Suppressor macrophage treated with lipopolysaccharide for 1 hour (primary cell): ENCODE results near the gene CTSL.

ENCODE experiments used
- DNase-seq, 3 donors: peaks; one replicate each; pipeline ENCODE4 v3.0.0-alpha.2; 2020 to 2022

Gene CTSL

DNA sequence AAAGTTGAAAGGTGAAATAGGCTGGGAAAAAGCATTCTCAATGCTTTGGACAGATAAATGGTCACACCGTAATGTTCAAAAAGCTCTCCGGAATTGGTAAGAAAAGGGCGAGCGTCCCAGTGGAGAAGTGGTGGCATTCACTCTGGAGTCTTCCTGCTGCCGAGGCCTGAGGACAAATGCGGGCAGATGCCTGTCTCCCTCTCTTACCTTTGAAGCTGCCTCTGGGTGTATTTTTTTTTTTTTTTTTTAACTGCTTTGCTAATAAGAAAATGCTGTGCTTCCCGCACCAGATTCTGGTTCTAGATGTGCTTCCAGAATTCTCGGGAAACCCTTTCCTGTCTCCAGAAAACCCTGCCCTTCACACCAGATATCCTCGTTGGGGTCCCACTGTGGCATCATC, 24.4 kb upstream of the CTSL start:
- DNase-seq, result no peak

DNA sequence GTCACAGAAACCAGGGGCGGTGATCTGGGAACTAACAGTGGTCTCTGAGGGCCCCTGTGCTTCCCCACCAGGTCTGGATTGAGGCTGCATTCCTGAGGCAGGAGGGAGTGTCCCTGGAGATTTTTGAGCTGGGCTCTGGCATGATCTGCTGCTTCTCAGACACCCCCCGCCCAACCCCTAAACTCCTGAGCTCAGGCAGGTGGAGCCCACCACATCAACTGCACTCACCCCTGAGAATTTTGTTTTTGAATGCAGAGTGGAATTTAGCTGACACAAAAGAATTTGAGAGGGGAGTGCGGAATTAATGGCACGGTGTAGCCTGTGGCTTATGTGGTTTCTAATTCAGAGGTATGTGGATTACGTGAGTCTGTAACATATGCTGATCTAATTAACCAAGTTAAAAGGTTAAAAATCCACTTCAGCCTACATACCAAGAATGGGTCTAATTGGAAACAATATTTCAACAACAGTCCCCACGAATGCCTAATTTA, 23.9 kb upstream of the CTSL start:
- DNase-seq, result no peak

DNA sequence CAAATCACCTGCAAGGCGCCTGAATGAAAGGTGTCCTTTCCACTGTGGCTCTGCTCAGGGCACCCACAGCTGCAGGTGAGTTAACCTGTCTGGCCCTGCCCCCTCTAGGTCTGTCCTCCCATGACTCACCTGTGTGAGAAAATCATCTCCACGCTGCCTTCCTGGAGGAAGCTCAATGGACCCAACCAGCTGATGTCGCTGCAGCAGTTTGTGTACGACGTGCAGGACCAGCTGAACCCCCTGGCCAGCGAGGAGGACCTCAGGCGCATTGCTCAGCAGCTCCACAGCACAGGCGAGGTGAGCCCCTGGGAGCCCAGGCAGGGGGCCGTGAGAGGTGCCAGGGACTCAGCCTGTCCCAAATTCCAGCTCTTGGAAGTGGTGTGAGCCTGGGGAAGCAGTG, 23.0 kb upstream of the CTSL start:
- no peak for DNase-seq

DNA sequence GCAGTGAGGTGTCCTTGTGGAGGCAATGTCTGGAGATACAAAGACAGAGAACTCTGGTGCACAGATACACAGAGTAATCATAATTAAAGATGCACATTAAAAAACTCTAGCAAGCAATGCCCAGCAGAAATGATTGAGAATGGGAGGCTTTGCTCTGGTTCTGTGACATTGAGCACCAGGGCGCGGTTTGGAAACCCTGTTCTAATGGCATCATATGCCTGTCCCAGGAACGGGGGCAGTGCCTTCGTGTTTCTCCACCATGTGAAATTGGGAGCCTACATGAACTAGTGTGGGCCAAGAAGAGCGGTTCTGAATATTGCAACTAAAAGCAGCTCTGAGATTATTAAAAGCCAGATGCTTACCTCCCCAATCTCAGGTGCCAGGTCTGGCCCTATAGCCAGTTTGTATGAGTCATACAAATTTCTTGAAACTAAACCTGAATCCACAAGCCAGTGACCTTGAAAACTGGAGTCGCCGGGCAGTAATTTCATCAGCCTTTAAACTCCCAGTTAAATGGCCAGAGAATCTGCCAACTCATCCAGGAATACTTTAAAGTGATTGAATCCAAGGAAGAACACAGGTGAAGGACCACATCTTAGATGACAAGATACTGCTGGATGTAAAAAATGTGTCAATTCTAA, 22.2 kb upstream of the CTSL start:
- DNase-seq, result no peak

DNA sequence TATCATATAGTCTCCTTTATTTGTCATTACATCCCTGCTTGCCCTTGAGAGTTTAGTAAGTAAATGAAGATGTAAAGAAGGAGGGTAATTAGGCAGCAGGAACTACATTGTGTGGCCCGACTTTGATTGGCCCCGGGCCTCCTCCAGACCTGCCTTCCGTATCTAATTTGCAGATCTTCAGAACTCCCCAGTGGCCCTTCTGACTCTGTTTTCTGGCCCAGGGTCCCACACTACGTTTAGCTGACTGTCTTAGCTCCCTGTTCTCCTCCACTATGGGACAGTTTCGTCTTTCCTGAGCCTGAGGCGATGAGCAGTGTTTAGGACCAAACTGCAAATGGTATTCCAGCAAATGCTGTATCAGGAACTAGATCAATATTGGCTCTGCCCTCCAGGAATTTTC, 21.6 kb upstream of the CTSL start:
- DNase-seq, result no peak

DNA sequence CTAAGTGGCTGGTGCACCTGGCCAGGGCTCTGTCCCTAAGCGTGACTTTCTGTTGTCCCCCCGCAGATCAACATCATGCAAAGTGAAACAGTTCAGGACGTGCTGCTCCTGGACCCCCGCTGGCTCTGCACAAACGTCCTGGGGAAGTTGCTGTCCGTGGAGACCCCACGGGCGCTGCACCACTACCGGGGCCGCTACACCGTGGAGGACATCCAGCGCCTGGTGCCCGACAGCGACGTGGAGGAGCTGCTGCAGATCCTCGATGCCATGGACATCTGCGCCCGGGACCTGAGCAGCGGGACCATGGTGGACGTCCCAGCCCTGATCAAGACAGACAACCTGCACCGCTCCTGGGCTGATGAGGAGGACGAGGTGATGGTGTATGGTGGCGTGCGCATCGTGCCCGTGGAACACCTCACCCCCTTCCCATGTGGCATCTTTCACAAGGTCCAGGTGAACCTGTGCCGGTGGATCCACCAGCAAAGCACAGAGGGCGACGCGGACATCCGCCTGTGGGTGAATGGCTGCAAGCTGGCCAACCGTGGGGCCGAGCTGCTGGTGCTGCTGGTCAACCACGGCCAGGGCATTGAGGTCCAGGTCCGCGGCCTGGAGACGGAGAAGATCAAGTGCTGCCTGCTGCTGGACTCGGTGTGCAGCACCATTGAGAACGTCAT, 19.7 kb upstream of the CTSL start:
- no peak for DNase-seq

DNA sequence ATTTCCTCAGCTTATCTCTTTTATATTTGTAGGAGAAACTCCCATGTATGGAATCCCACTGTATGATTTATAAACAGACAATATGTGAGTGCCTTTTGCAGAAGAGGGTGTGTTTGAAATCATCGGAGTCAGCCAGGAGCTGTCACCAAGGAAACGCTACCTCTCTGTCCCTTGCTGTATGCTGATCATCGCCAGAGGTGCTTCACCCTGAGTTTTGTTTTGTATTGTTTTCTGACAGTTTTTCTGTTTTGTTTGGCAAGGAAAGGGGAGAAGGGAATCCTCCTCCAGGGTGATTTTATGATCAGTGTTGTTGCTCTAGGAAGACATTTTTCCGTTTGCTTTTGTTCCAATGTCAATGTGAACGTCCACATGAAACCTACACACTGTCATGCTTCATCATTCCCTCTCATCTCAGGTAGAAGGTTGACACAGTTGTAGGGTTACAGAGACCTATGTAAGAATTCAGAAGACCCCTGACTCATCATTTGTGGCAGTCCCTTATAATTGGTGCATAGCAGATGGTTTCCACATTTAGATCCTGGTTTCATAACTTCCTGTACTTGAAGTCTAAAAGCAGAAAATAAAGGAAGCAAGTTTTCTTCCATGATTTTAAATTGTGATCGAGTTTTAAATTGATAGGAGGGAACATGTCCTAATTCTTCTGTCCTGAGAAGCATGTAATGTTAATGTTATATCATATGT, 18.0 kb upstream of the CTSL start:
- peak; percentile 46 to 79 (median 74) for DNase-seq

DNA sequence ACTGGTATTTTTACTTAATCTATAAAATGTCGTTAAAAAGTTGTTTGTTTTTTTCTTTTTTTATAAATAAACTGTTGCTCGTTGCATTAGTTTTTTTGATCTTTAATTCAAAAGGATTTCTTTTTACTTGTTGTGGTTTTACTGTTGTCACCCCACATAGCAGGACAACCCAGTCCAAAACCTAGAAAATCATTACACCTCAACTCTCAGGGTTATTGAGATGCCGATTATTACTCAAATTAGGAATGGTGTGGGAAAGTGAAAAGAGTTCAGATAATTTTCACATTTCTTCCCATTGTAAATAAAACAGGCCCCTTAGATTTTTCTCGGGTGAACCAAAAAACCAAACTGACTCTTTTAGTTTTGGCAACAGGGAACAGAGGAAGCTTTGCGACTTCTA, 17.4 kb upstream of the CTSL start:
- no peak for DNase-seq

DNA sequence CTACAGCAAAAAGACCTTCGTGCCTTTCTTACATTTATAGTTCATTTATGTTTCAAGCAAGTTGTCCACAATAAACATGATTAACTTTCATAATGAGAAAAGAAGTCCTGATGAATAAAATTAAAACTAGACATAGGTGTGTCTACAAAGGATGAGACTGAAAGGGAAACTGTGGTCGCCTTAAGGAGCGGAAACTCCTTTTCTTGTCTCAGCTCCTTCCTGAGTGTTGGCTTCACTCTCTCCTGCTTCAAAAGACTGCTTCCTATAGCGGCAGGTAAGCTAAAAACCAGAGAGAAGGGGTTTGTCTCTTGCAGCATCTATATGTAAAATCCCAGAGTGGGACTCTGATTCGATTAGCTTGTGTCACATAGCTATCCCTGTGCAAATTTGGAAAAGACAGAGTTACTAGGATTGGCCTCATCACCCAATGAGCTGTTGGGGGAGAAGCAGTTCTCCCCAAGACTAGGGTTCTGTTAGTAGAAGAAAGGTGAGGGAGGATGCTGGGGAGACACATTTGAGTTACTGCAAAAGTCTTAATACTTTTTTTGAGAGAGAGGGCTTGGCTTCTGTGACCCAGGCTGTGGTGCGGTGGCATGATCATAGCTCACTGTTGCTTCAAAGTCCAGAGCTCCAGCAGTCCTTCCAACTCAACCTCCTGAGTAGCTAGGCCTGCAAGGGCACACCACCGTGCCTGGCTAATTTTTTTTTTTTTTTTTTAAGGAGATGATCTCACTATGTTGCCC, 16.8 kb upstream of the CTSL start:
- DNase-seq, result no peak

DNA sequence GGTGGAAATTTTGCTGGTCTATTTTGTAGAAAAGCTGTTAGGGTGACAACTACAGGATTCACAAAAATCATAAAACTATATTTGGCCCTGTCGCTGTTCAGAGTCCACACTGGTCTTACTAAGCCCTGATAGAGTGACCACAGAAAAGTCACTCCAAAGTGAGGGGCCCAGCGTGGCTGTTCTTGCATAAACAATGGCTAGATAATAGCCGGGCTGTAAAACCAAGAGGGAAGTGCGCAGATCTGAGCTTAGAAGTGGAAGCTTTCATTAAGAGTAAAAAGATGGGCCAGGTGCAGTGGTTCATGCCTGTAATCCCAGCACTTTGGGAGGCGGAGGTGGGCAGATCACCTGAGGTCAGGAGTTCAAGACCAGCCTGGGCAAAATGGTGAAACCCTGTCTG, 15.5 kb upstream of the CTSL start:
- peak in 1 of 3 donors; percentile 30 for DNase-seq

DNA sequence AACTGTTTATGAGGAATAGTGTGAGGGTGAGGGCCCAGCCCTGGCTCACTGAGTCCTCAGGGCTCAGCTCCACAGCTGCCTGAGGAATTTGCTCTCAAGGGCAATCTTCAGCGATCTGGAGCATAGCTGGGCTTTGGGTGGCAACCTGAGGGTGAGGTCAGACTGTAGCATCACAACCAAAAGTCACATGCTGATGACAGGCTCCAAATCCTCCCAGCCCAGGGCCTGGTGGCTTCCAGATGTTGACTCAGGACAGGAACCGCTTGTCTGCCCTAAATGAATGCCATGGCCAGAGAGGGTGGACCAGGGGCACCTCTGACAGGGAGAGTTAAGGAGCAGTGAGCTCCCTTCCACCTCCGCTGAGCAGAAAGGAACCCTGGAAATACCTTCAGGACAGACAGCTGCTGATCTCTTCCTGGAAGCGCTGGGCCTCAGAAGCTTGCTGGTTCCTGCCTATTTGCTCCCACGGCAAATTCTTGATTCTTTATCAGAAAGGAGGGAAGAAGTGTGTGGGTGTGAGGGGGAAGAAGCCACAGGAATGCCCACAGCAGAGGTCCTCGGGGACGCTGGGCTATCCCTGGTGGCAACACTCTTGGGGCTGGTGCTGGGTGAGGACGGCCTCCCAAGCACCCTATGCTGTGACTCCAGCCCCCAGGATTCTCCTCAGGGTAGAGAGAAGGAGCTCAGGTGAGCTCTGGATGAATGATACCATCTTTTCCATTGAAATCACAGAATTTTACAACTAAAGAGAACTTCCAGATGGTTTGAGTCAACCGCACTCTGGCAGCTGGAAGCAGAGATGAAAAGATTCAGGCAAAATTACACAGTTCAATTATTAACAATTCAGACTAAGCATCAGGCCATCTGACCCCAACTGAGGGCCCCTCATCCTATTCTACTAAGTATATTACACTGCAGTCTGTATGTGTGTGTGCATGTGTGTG, 13.8 kb upstream of the CTSL start:
- DNase-seq, result peak; percentile 93 to 98 (median 96)

DNA sequence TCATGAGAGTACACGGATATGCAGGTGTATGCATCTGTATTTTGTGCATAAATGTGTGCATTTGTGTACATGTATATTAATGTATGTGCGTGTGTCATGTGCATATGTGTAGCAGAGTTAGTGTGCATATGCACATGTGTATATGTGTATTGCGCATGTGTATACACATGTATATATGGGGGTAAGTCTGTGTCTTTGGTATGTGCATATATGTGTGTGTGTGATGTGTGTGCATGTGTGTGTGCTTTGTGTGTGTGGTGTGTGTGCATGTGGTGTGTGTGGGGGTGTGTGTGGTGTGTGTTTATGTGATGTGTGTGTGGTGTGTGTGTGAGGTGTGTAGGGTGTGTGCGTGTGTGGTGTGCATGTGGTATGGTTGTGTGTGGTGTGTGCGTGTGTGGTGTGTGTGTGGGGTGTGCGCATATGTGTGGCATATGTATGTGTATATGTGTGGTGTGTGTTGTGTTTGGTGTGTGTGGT, 13.1 kb upstream of the CTSL start:
- no peak for DNase-seq

DNA sequence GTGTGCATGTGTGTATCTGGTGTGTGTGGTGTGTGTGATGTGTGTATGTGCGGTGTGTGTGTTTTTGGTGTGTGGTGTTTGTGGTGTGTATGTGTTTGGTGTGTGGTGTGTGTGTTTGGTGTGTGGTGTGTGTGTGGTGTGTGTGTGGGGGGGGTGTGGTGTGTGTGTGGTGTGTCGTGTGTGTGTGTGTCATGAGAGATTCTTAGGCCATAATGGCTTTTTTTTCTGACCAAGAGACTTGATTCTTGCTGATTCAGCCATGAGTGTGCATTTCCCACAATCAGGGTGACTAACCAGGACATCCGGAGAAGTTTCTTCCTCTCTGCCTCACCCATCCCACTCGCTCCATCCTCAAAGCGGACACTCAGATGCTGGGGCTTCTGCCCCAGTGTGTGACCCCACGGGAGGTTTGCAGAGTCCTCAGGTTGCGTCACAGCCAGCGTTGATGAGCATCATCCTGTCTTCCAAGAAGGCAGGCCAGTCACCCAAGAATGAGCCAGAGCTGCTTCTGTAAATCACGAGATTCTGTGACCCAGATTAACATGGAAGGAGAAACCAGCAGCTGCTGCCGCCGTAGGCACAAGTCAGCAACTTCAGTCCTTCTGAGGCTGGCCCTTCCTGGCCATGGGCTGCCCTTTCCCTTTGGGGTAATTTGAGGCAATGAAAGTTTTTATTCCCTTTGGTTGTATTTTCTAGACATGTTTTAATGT, 12.5 kb upstream of the CTSL start:
- DNase-seq, result peak; percentile 97 to 100 (median 99)

DNA sequence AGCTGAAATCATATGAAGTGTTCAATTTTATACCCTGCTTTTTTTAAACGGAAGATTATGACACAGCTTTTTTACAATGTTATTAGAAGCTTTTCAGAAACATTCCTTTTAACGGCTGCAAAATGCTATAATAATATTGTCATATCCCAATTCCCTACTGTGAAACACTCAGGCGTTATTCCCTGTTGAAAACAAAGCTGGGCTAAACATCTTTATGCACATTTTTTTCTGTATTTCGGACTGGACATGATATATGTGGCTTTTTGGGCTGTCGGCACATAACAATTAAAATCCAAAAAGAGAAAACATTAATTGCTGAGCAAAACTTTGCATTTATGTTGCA, 12.0 kb upstream of the CTSL start:
- DNase-seq, result no peak

DNA sequence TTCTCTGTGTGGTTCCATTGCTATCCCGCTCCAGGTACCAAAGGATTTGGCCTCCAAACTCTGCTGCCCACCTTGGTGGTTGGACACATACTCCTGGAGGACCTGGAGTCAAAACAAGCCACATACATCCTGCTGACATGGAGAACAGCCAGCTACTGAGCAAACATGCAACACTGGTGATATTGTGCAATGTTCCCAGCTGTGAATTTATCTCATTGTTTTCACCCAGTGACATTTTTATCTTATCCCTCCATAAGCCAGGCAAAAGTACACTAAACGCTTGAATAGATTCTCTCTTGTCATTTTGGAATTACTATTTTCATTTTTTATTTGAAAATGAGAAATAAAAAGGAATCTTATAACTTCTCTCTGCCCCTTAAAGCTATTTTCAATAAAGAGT, 11.1 kb upstream of the CTSL start:
- peak; percentile 52 to 74 (median 68) for DNase-seq

DNA sequence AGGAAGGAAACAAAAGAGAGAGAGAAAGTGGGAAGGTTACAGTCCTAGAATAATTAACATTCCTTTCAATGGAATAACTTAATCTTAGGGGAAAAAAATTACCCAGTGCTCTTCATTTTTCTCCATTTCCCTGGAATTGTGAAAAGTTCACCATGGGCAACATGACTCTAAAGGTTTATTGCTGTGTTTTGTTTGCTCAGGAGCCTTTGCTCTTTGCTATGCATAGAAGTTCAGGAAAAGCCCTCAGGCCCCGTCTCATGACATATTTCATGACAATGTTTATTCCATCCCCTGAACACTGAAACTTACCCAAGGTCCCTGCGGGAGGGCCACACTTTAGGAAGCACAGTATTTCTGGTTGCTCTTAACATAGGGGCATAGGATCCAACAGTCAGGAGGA, 9.8 kb upstream of the CTSL start:
- no peak for DNase-seq

DNA sequence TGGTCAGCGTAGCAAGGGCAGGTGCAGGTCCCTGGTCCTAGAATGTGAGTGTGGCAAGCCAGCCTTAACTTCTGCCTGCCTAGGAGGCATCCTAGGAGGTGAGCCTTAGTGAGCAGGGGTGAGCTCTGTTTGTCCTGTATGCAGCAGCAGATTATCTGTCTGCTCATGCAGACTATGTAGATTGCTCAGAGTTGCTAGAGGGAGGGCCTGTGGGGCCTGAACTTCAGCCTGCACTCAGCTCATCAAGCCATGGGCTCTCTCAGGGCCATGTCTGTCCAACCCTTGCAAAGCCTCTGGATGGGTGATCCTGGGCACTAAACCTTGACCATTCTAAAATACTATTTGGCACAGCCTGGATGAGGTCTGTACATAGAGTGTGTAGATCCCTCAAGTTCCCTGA, 8.5 kb upstream of the CTSL start:
- DNase-seq, result no peak

DNA sequence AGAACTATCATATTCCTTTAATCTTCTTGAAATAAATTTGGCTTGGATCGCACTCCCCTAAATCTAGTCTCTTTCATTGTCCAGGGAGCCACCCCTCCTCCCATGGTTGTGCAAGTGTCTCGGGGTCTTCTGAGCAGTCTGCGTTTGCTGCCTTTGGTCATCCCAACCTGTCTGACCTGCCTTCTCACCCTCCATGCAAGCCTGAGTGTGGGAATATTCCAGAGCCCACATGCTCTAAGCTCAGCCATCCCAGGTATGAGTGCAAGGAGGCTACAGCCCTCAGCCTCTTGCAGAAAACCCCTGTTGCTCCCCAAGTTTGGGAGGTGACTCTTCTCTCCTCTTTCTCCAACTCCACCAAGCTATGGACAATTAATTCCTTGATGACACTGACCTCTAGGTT, 7.7 kb upstream of the CTSL start:
- DNase-seq, result no peak

DNA sequence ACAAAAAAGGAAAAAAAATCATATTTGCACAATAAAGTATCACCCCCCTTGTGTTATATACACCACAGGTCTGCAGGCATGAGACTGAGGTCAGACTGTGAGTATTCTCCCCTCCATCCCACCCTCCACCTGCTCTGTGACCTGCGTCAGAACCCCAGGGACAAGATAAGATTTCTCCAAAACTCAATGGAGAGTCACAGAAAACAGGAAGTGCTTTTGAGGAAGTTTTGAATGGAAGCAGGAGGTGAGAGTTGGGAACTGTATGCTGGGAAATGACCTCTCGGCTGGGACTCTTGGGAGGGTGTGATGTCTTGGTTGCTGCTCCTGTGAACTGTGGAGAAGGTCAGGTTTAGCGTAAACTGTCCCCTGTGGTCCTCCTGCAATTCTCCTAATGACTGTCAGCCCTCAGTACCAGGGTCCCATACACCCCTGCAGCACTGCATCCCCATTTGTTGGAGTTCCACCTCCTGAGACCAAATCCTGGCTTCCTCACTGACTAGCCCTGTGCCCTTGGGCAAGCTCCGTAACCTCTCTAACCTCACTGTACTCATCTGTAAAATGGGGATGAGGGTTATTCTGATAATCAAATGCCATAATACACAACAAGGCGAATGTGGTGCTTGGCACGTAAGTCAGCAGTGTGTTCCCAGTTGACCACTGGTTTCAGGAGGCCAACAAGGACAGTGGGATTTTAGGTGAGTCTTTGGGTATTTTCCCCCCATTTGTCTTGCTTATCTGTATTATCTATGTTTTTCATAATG, 6.9 kb upstream of the CTSL start:
- peak; percentile 60 to 75 (median 62) for DNase-seq

DNA sequence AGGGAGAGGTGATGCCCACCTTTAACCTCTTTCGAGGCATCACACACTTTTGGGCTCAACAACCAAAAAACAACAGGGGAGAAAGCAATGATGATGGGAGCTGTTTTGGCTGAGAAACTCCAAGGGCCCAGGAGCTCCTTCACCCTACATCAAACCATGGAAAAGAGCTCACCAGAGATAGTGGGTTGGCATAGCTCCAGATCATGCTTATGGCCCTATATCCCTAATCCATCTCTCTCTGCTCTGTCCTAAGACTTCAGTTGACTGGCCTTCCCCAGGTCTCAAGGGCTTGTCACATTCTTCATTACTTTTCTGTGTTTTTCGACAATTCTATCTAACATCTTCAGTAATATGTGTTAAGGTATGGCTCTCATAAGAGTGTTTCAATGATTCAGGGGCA, 5.7 kb upstream of the CTSL start:
- DNase-seq, result no peak
